ENCODE measurements around the gene WDFY4. TPM values are rescaled to one million over a fixed set of nuclear protein-coding genes. Genes with fewer than 3 reads are reported as not detected.

Gene WDFY4
- total and polyA plus RNA-seq, 2 experiments from 2014 or later: 0.14 TPM; not detected in 1

DNA sequence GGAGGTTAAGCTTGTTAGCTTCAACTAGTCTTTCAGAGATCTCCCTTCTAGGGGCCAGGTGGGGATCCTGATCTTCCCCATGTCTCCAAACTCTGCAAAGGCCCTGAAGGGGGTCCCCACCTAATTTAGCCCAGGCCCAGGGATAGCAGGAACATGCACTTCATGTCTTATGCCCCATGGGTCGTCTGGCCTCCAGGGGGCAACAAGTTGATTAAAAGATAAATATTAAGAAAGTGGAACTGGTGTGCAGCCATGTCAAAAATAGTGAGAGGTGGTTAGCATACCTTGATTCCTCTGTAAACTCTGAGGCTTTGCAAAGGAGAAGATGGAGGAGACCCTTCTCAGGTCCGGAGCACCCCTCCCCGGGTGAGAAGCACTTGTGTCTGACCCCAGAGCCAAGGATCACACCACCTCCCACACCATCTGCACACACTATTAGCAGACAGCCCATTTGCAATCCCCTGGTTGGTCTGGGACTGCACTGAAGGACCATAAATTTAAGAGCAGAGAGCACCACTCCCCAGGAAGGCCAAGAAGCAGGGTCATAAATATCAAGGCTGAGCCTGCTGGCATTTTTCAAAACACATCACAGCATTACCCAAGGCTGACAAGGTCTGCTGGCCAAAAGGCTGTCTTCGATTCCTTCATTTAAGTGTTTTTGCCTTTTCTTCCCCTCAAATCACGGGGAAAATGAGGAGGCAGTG lies 299.1 kb downstream of the WDFY4 start:
- no peaks in the 10 kb centered on the region for H3K36me3 ChIP-seq (ENCODE audit: insufficient read depth)
- Mint-ChIP-seq H3K4me3 (no peak overlapping the region), H3K27ac (no peak overlapping the region), H3K27me3 (ENCODE audit: insufficient read depth, low read depth, poor library complexity) (peaks cover 10% of the 10 kb centered on the region), H3K4me1 (no peaks in the 10 kb centered on the region), H3K9me3 (no peaks in the 10 kb centered on the region), H3K36me3 (ENCODE audit: low read depth) (no peaks in the 10 kb centered on the region)
- no peaks in the 10 kb centered on the region for H3K4me1 ChIP-seq (ENCODE audit: insufficient read depth)
- H3K27ac ChIP-seq (ENCODE audit: low read depth): no peak overlapping the region
- DNase-seq (ENCODE audit: low spot score): no peak
- H3K79me2 ChIP-seq (replicated peaks; ENCODE audit: insufficient read depth): no peaks in the 10 kb centered on the region
- H3K4me2 ChIP-seq: no peak overlapping the region
- TF ChIP-seq, protein P1, sequence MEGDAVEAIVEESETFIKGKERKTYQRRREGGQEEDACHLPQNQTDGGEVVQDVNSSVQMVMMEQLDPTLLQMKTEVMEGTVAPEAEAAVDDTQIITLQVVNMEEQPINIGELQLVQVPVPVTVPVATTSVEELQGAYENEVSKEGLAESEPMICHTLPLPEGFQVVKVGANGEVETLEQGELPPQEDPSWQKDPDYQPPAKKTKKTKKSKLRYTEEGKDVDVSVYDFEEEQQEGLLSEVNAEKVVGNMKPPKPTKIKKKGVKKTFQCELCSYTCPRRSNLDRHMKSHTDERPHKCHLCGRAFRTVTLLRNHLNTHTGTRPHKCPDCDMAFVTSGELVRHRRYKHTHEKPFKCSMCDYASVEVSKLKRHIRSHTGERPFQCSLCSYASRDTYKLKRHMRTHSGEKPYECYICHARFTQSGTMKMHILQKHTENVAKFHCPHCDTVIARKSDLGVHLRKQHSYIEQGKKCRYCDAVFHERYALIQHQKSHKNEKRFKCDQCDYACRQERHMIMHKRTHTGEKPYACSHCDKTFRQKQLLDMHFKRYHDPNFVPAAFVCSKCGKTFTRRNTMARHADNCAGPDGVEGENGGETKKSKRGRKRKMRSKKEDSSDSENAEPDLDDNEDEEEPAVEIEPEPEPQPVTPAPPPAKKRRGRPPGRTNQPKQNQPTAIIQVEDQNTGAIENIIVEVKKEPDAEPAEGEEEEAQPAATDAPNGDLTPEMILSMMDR (conservative IDR thresholded peaks at IDR 0.05; ENCODE audit: low read depth in 2 of 2): peak; percentile 2 to 17; a peak in 1 of 4 replicates
- TF ChIP-seq, protein P2, sequence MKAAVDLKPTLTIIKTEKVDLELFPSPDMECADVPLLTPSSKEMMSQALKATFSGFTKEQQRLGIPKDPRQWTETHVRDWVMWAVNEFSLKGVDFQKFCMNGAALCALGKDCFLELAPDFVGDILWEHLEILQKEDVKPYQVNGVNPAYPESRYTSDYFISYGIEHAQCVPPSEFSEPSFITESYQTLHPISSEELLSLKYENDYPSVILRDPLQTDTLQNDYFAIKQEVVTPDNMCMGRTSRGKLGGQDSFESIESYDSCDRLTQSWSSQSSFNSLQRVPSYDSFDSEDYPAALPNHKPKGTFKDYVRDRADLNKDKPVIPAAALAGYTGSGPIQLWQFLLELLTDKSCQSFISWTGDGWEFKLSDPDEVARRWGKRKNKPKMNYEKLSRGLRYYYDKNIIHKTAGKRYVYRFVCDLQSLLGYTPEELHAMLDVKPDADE (IDR thresholded peaks at IDR 0.05): no peak
- no peak for TF ChIP-seq STAT1 (IDR thresholded peaks at IDR 0.05; ENCODE audit: unreplicated experiment)
- TF ChIP-seq, protein P3, sequence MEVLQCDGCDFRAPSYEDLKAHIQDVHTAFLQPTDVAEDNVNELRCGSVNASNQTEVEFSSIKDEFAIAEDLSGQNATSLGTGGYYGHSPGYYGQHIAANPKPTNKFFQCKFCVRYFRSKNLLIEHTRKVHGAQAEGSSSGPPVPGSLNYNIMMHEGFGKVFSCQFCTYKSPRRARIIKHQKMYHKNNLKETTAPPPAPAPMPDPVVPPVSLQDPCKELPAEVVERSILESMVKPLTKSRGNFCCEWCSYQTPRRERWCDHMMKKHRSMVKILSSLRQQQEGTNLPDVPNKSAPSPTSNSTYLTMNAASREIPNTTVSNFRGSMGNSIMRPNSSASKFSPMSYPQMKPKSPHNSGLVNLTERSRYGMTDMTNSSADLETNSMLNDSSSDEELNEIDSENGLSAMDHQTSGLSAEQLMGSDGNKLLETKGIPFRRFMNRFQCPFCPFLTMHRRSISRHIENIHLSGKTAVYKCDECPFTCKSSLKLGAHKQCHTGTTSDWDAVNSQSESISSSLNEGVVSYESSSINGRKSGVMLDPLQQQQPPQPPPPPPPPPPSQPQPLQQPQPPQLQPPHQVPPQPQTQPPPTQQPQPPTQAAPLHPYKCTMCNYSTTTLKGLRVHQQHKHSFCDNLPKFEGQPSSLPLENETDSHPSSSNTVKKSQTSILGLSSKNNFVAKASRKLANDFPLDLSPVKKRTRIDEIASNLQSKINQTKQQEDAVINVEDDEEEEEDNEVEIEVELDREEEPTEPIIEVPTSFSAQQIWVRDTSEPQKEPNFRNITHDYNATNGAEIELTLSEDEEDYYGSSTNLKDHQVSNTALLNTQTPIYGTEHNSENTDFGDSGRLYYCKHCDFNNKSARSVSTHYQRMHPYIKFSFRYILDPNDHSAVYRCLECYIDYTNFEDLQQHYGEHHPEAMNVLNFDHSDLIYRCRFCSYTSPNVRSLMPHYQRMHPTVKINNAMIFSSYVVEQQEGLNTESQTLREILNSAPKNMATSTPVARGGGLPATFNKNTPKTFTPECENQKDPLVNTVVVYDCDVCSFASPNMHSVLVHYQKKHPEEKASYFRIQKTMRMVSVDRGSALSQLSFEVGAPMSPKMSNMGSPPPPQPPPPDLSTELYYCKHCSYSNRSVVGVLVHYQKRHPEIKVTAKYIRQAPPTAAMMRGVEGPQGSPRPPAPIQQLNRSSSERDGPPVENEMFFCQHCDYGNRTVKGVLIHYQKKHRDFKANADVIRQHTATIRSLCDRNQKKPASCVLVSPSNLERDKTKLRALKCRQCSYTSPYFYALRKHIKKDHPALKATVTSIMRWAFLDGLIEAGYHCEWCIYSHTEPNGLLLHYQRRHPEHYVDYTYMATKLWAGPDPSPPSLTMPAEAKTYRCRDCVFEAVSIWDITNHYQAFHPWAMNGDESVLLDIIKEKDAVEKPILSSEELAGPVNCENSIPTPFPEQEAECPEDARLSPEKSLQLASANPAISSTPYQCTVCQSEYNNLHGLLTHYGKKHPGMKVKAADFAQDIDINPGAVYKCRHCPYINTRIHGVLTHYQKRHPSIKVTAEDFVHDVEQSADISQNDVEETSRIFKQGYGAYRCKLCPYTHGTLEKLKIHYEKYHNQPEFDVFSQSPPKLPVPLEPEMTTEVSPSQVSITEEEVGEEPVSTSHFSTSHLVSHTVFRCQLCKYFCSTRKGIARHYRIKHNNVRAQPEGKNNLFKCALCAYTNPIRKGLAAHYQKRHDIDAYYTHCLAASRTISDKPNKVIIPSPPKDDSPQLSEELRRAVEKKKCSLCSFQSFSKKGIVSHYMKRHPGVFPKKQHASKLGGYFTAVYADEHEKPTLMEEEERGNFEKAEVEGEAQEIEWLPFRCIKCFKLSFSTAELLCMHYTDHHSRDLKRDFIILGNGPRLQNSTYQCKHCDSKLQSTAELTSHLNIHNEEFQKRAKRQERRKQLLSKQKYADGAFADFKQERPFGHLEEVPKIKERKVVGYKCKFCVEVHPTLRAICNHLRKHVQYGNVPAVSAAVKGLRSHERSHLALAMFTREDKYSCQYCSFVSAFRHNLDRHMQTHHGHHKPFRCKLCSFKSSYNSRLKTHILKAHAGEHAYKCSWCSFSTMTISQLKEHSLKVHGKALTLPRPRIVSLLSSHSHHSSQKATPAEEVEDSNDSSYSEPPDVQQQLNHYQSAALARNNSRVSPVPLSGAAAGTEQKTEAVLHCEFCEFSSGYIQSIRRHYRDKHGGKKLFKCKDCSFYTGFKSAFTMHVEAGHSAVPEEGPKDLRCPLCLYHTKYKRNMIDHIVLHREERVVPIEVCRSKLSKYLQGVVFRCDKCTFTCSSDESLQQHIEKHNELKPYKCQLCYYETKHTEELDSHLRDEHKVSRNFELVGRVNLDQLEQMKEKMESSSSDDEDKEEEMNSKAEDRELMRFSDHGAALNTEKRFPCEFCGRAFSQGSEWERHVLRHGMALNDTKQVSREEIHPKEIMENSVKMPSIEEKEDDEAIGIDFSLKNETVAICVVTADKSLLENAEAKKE (CRISPR knock-in tag; IDR thresholded peaks at IDR 0.05): no peak
- no peaks in the 10 kb centered on the region for H4K20me1 ChIP-seq (replicated peaks; ENCODE audit: insufficient read depth)
- no peak for ATAC-seq
- H3K27me3 ChIP-seq (ENCODE audit: insufficient read depth): no peaks in the 10 kb centered on the region
- H3K4me3 ChIP-seq: no peak overlapping the region
- no peaks in the 10 kb centered on the region for H3K9me2 ChIP-seq (ENCODE audit: insufficient read depth)
- H2AFZ ChIP-seq: no peak overlapping the region
- H3F3A ChIP-seq (replicated peaks; ENCODE audit: low read depth): no peaks in the 10 kb centered on the region
